Lower leg skin (tissue), 3 donors: ENCODE results near the gene SETD7.

Source experiments
- CTCF ChIP-seq, 3 donors: fragments of 450-650 bp; IDR thresholded peaks; one replicate each; pipeline ENCODE4 v1.5.1; 2016; ENCODE audit warnings: antibody characterized with exemption in 3 of 3, mild to moderate bottlenecking in 3 of 3, moderate library complexity in 2 of 3
- POLR2A ChIP-seq, 2 donors: fragments of 450-650 bp; IDR thresholded peaks; one replicate each; pipeline ENCODE4 v1.6.1; 2016 to 2017; ENCODE audit warnings: antibody characterized with exemption in 2 of 2, mild to moderate bottlenecking in 1 of 2, moderate library complexity in 1 of 2

GRCh38 chr4:139547979-139548378 is 8.0 kb downstream of the SETD7 start:
- TF ChIP-seq CTCF (IDR thresholded peaks at IDR 0.05), result no peak
- TF ChIP-seq POLR2A (IDR thresholded peaks at IDR 0.05), result no peak
